Measurements from ENCODE around the gene AHSG. TPM values are rescaled to one million over a fixed set of nuclear protein-coding genes. Genes with fewer than 3 reads are reported as not detected.

Gene AHSG
- total and polyA plus RNA-seq, 10 of the 15 experiments (the other 5 are each of a cell fraction or from before 2014, with no cell fraction given) = 0.06 to 0.90 (median 0.15) TPM; not detected in 7

GRCh38 chr3:186594591-186595113 is 18.2 kb upstream of the AHSG start:
- no peaks in the 10 kb centered on the region for H4K20me1 ChIP-seq (ENCODE audit: control insufficient read depth, insufficient read depth)
- H3K4me2 ChIP-seq (ENCODE audit: control insufficient read depth, insufficient read depth) = no peak overlapping the region
- H3K27ac ChIP-seq (ENCODE audit: control insufficient read depth, insufficient read depth) = no peak overlapping the region
- intact Hi-C loops (cut with micrococcal nuclease; ENCODE audit: unreplicated experiment) = no loop called here
- CTCF ChIA-PET = interaction anchor here (1.5 kb wide), 1 partner anchor 20 kb away, joined by 5 read pairs; no protein-coding TSS in a partner anchor
- BruUV-seq (replicated peaks) = no TSS peak
- no peaks in the 10 kb centered on the region for H3K4me1 ChIP-seq (ENCODE audit: control insufficient read depth, insufficient read depth, low read length)
- ATAC-seq (peak; percentile 39; the same call in 2 of the 3 replicates), DNase-seq (ENCODE audit: low read depth, low spot score) (no peak), FAIRE-seq (no peak)
- no peak overlapping the region for H3K4me3 ChIP-seq
- SMC1A ChIA-PET (ENCODE audit: uncharacterized antibody, unreplicated experiment) = no interaction called here
- no peaks in the 10 kb centered on the region for H3K79me2 ChIP-seq (ENCODE audit: control insufficient read depth, insufficient read depth, low read length)
- peaks cover 0 to 2% of the 10 kb centered on the region in 2 experiments; a peak in 1 of 4 replicates for H3K27me3 ChIP-seq (replicated peaks in 1 of 2; ENCODE audit: control insufficient read depth in 2 of 2, insufficient read depth in 2 of 2, low read length in 1 of 2)
- no peak overlapping the region for H3K9ac ChIP-seq (ENCODE audit: control insufficient read depth, insufficient read depth, low read length)
- 57% methylated on average over 6 of the region's 6 CpGs for WGBS (ENCODE audit: insufficient coverage, insufficient replicate concordance, low lambda C conversion rate, missing lambda C conversion rate)
- H2AFZ ChIP-seq (ENCODE audit: control insufficient read depth, low read depth, low read length) = no peak overlapping the region
- RAD21 ChIA-PET (ENCODE audit: unreplicated experiment) = interaction anchor here (0.5 kb wide), 1 partner anchor 949 kb away, joined by 3 read pairs; no protein-coding TSS in a partner anchor
- no peaks in the 10 kb centered on the region for H3K36me3 ChIP-seq (ENCODE audit: control insufficient read depth in 2 of 2, insufficient read depth in 2 of 2, low read length in 1 of 2)
- H3K9me3 ChIP-seq (replicated peaks; ENCODE audit: control insufficient read depth, insufficient read depth, low read length) = no peaks in the 10 kb centered on the region
- TF ChIP-seq RCOR1 (conservative IDR thresholded peaks at IDR 0.05; ENCODE audit: low read depth, low read length) = no peak
- TF ChIP-seq, protein P1, sequence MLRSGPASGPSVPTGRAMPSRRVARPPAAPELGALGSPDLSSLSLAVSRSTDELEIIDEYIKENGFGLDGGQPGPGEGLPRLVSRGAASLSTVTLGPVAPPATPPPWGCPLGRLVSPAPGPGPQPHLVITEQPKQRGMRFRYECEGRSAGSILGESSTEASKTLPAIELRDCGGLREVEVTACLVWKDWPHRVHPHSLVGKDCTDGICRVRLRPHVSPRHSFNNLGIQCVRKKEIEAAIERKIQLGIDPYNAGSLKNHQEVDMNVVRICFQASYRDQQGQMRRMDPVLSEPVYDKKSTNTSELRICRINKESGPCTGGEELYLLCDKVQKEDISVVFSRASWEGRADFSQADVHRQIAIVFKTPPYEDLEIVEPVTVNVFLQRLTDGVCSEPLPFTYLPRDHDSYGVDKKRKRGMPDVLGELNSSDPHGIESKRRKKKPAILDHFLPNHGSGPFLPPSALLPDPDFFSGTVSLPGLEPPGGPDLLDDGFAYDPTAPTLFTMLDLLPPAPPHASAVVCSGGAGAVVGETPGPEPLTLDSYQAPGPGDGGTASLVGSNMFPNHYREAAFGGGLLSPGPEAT (IDR thresholded peaks at IDR 0.05; ENCODE audit: low read depth) = no peak
- TF ChIP-seq NFYA (IDR thresholded peaks at IDR 0.05; ENCODE audit: borderline replicate concordance, low read depth, low read length) = no peak
- TF ChIP-seq MTA2 (IDR thresholded peaks at IDR 0.05; ENCODE audit: low read depth) = no peak
- TF ChIP-seq, protein P2, sequence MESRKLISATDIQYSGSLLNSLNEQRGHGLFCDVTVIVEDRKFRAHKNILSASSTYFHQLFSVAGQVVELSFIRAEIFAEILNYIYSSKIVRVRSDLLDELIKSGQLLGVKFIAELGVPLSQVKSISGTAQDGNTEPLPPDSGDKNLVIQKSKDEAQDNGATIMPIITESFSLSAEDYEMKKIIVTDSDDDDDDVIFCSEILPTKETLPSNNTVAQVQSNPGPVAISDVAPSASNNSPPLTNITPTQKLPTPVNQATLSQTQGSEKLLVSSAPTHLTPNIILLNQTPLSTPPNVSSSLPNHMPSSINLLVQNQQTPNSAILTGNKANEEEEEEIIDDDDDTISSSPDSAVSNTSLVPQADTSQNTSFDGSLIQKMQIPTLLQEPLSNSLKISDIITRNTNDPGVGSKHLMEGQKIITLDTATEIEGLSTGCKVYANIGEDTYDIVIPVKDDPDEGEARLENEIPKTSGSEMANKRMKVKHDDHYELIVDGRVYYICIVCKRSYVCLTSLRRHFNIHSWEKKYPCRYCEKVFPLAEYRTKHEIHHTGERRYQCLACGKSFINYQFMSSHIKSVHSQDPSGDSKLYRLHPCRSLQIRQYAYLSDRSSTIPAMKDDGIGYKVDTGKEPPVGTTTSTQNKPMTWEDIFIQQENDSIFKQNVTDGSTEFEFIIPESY (IDR thresholded peaks at IDR 0.05) = no peak
- no peak for TF ChIP-seq EZH2 (IDR thresholded peaks at IDR 0.05; ENCODE audit: borderline replicate concordance, control insufficient read depth, low read depth, low read length)
- TF ChIP-seq POLR2A (IDR thresholded peaks at IDR 0.05; ENCODE audit: low read depth, low read length) = no peak
- no peak for TF ChIP-seq CREM (IDR thresholded peaks at IDR 0.05; ENCODE audit: low read depth)
- no peak for TF ChIP-seq LARP7 (IDR thresholded peaks at IDR 0.05)
- TF ChIP-seq SMARCA5 (IDR thresholded peaks at IDR 0.05) = no peak
- no peak for TF ChIP-seq HSF1 (IDR thresholded peaks at IDR 0.05; ENCODE audit: low read depth, low read length)
- TF ChIP-seq MYC (IDR thresholded peaks at IDR 0.05; ENCODE audit: insufficient read depth, insufficient read length, insufficient replicate concordance, low read length, severe bottlenecking) = no peak
- no peak for TF ChIP-seq ZSCAN29 (IDR thresholded peaks at IDR 0.05)
- no peak for TF ChIP-seq SP1 (IDR thresholded peaks at IDR 0.05; ENCODE audit: low read depth, low read length)
- no peak for TF ChIP-seq RUNX3 (IDR thresholded peaks at IDR 0.05; ENCODE audit: low read length)
- TF ChIP-seq ZNF207 (IDR thresholded peaks at IDR 0.05; ENCODE audit: borderline replicate concordance) = no peak
- TF ChIP-seq IKZF1 (conservative IDR thresholded peaks at IDR 0.05) = no peak
- no peak for TF ChIP-seq CREB1 (IDR thresholded peaks at IDR 0.05; ENCODE audit: low read depth)
- TF ChIP-seq GABPA (IDR thresholded peaks at IDR 0.05; ENCODE audit: low read depth) = no peak
- in situ Hi-C loops (cut with MboI) = no loop called here
- POLR2A ChIA-PET = no interaction called here
